H1 (cell line): ENCODE data around the gene NEK2. TPM values are rescaled to one million over a fixed set of nuclear protein-coding genes. Genes with fewer than 3 reads are reported as not detected.

Source experiments
- CTCF ChIA-PET: fragments of 300-600 bp; sonication (Branson Sonifier 250); formaldehyde crosslinking; loops from one replicate; lab custom pipeline; 2021; ENCODE audit not compliant: partially characterized antibody; lab: Charles Lee
- POLR2A ChIA-PET: fragments of 300-600 bp; sonication (Branson Sonifier 250); formaldehyde crosslinking; loops from one replicate; lab custom pipeline; 2021; ENCODE audit warnings: inconsistent platforms; ENCODE audit not compliant: partially characterized antibody; lab: Charles Lee
- DNase-seq, 2 experiments: peaks; one replicate each; pipeline versions ENCODE4 v3.0.0 to v3.0.0-alpha.2; 2010 to 2022; ENCODE audit warnings: low spot score in 2 of 2, low read depth in 1 of 2, mixed read lengths in 1 of 2
- FAIRE-seq: peaks from 2 replicates; lab custom pipeline; 2011; peaks lifted over from hg19 to GRCh38; lab: Jason Lieb, UNC
- H2AFZ ChIP-seq: 2 replicates; pipeline ENCODE4 v1.8.1; 2012; ENCODE audit warnings: low read length, inconsistent platforms
- H2AK5ac ChIP-seq: 2 replicates; pipeline ENCODE4 v1.6.1; 2013; ENCODE audit warnings: low read depth, low read length
- H2BK120ac ChIP-seq: replicated peaks from 2 replicates; pipeline ENCODE3; 2013; ENCODE audit warnings: low read depth, low read length, inconsistent platforms
- H2BK12ac ChIP-seq: 2 replicates; pipeline ENCODE4 v1.6.1; 2013; ENCODE audit warnings: low read depth, low read length
- H2BK15ac ChIP-seq: 2 replicates; pipeline ENCODE4 v1.6.1; 2013; ENCODE audit warnings: low read length
- H2BK20ac ChIP-seq: 2 replicates; pipeline ENCODE4 v1.6.1; 2013; ENCODE audit warnings: low read length
- H2BK5ac ChIP-seq: 2 replicates; pipeline ENCODE4 v1.6.1; 2013; ENCODE audit warnings: low read depth, low read length
- H3K14ac ChIP-seq: 2 replicates; pipeline ENCODE4 v1.6.1; 2013; ENCODE audit warnings: inconsistent platforms; ENCODE audit not compliant: insufficient read length
- H3K18ac ChIP-seq: 2 replicates; pipeline ENCODE4 v1.6.1; 2013; ENCODE audit warnings: low read length; ENCODE audit errors: extremely low read depth
- H3K23ac ChIP-seq: 2 replicates; pipeline ENCODE4 v1.6.1; 2013; ENCODE audit warnings: inconsistent platforms; ENCODE audit not compliant: insufficient read length
- H3K23me2 ChIP-seq: 2 replicates; pipeline ENCODE4 v1.6.1; 2013; ENCODE audit warnings: low read depth, low read length
- H3K27ac ChIP-seq: 2 replicates; pipeline ENCODE4 v1.6.1; 2011; ENCODE audit warnings: low read depth, low read length, inconsistent platforms
- H3K27me3 ChIP-seq, 4 experiments: replicated peaks in 1 of 4; 1 replicate in 1 of 4; 2 replicates in 3 of 4; pipeline versions ENCODE4 v1.6.1 to v1.8.1; 2011 to 2013; ENCODE audit warnings: low read length in 3 of 4, mild to moderate bottlenecking in 3 of 4, inconsistent platforms in 2 of 4, mixed read lengths in 2 of 4, moderate library complexity in 1 of 4; ENCODE audit not compliant: control insufficient read depth in 3 of 4, insufficient read depth in 3 of 4; ENCODE audit errors: extremely low read depth in 1 of 4
- H3K36me3 ChIP-seq, 4 experiments: 2 replicates each; pipeline versions ENCODE4 v1.6.1 to v1.8.1; 2011 to 2013; ENCODE audit warnings: mild to moderate bottlenecking in 4 of 4, low read length in 3 of 4, moderate library complexity in 2 of 4, control low read depth in 1 of 4, inconsistent platforms in 1 of 4; ENCODE audit not compliant: insufficient read depth in 4 of 4, control insufficient read depth in 2 of 4
- H3K4ac ChIP-seq: replicated peaks from 2 replicates; pipeline ENCODE3; 2013; ENCODE audit warnings: low read length, low read depth, mixed read lengths, inconsistent platforms; ENCODE audit not compliant: insufficient read length
- H3K4me1 ChIP-seq, 4 experiments: replicated peaks in 1 of 4; 1 replicate in 1 of 4; 2 replicates in 3 of 4; pipeline versions ENCODE4 v1.6.1 to v1.8.1; 2011 to 2013; ENCODE audit warnings: low read length in 3 of 4, inconsistent platforms in 2 of 4, mixed read lengths in 1 of 4; ENCODE audit not compliant: insufficient read depth in 4 of 4, control insufficient read depth in 3 of 4
- H3K4me2 ChIP-seq, 2 experiments: 2 replicates each; pipeline versions ENCODE4 v1.6.1 to v1.8.1; 2011 to 2013; ENCODE audit warnings: low read depth in 2 of 2, low read length in 2 of 2, control low read depth in 1 of 2, inconsistent platforms in 1 of 2, mild to moderate bottlenecking in 1 of 2; ENCODE audit not compliant: insufficient read depth in 1 of 2
- H3K4me3 ChIP-seq, 4 experiments: fragments of 200-600, 300-600 bp in 1 of 4; sonication (generic), shearing (Covaris generic), sonication (Bioruptor Twin) in 1 of 4; 2 replicates each; pipeline versions ENCODE4 v1.5.1 to v1.8.1; 2011 to 2016; ENCODE audit warnings: low read length in 4 of 4, low read depth in 3 of 4, control low read depth in 2 of 4, inconsistent platforms in 2 of 4, mild to moderate bottlenecking in 2 of 4, mixed read lengths in 1 of 4, moderate library complexity in 1 of 4; ENCODE audit not compliant: insufficient read depth in 2 of 4; ENCODE audit errors: extremely low read depth in 1 of 4
- H3K56ac ChIP-seq: replicated peaks from 2 replicates; pipeline ENCODE3; 2013; ENCODE audit warnings: low read depth, mild to moderate bottlenecking, mixed read lengths, low read length, inconsistent platforms; ENCODE audit not compliant: insufficient read length
- H3K79me1 ChIP-seq: 2 replicates; pipeline ENCODE4 v1.6.1; 2013; ENCODE audit warnings: low read depth, low read length, control low read depth
- H3K79me2 ChIP-seq, 2 experiments: 2 replicates each; pipeline versions ENCODE4 v1.6.1 to v1.8.1; 2012 to 2013; ENCODE audit warnings: low read length in 2 of 2, mild to moderate bottlenecking in 2 of 2, inconsistent platforms in 1 of 2; ENCODE audit not compliant: insufficient read depth in 2 of 2, control insufficient read depth in 1 of 2
- H3K9ac ChIP-seq, 4 experiments: replicated peaks in 1 of 4; 1 replicate in 1 of 4; 2 replicates in 3 of 4; pipeline versions ENCODE4 v1.6.1 to v1.8.1; 2011 to 2013; ENCODE audit warnings: low read depth in 3 of 4, low read length in 3 of 4, control low read depth in 2 of 4, mild to moderate bottlenecking in 2 of 4, moderate library complexity in 2 of 4, inconsistent platforms in 1 of 4; ENCODE audit errors: extremely low read depth in 1 of 4
- H3K9me3 ChIP-seq, 2 experiments: 2 replicates each; pipeline versions ENCODE4 v1.6.1 to v1.8.1; 2012 to 2013; ENCODE audit warnings: mild to moderate bottlenecking in 2 of 2, moderate library complexity in 2 of 2, control low read depth in 1 of 2, inconsistent platforms in 1 of 2, low read depth in 1 of 2, low read length in 1 of 2, mixed read lengths in 1 of 2; ENCODE audit not compliant: insufficient read depth in 2 of 2
- H4K20me1 ChIP-seq, 2 experiments: replicated peaks in 1 of 2; 2 replicates each; pipeline versions ENCODE3 to v1.8.1; 2011 to 2013; ENCODE audit warnings: inconsistent platforms in 2 of 2, low read length in 2 of 2, mild to moderate bottlenecking in 1 of 2; ENCODE audit not compliant: insufficient read depth in 2 of 2, control insufficient read depth in 1 of 2
- H4K5ac ChIP-seq: 2 replicates; pipeline ENCODE4 v1.6.1; 2013; ENCODE audit warnings: low read length, low read depth, mixed read lengths, inconsistent platforms; ENCODE audit not compliant: insufficient read length
- H4K8ac ChIP-seq: 2 replicates; pipeline ENCODE4 v1.8.0; 2013; ENCODE audit warnings: mild to moderate bottlenecking, moderate library complexity, low read length, inconsistent platforms; ENCODE audit not compliant: insufficient read depth; ENCODE audit errors: extremely low read depth
- H4K91ac ChIP-seq: replicated peaks from 2 replicates; pipeline ENCODE3; 2013; ENCODE audit warnings: low read length, mixed read lengths, inconsistent platforms; ENCODE audit not compliant: insufficient read length
- ASH2L ChIP-seq: fragments of 200-600, 300-600 bp; sonication (generic); IDR thresholded peaks from one replicate; pipeline ENCODE4 v1.7.1; 2017; ENCODE audit warnings: low read length
- CBX5 ChIP-seq: fragments of 300-800, 300-1000 bp; sonication (generic); IDR thresholded peaks from 2 replicates; pipeline ENCODE4 v1.7.1; 2016; ENCODE audit warnings: antibody characterized with exemption, low read length, low read depth
- CBX8 ChIP-seq: fragments of 300-800, 300-1000 bp; sonication (generic); IDR thresholded peaks from 2 replicates; pipeline ENCODE4 v1.7.1; 2016; ENCODE audit warnings: low read depth, low read length, borderline replicate concordance
- CEBPB ChIP-seq: IDR thresholded peaks from 2 replicates; pipeline ENCODE4 v1.6.1; 2012; ENCODE audit warnings: low read depth, low read length
- CHD1 ChIP-seq: IDR thresholded peaks from 2 replicates; pipeline ENCODE4 v1.6.1; 2012; ENCODE audit warnings: low read depth, low read length, improper control_type of control experiment
- KDM5A ChIP-seq: fragments of 200-600 bp; IDR thresholded peaks from 2 replicates; pipeline ENCODE4 v1.7.1; 2012; ENCODE audit warnings: mild to moderate bottlenecking, low read length, inconsistent platforms, mixed read lengths
- MAX ChIP-seq: IDR thresholded peaks from 2 replicates; pipeline ENCODE4 v1.6.1; 2012; ENCODE audit warnings: inconsistent platforms
- NRF1 ChIP-seq: IDR thresholded peaks from 2 replicates; pipeline ENCODE4 v1.6.1; 2011; ENCODE audit warnings: mild to moderate bottlenecking, low read depth, low read length, improper control_type of control experiment
- POLR2A ChIP-seq, 2 experiments: IDR thresholded peaks; 1 replicate in 1 of 2; 2 replicates in 1 of 2; pipeline ENCODE4 v1.6.1; 2011; ENCODE audit warnings: low read depth in 2 of 2, low read length in 2 of 2, mild to moderate bottlenecking in 2 of 2; ENCODE audit errors: control extremely low read depth in 1 of 2
- SIN3A ChIP-seq, 2 experiments: IDR thresholded peaks in 1 of 2; conservative IDR thresholded peaks in 1 of 2; 2 replicates each; pipeline ENCODE4 v1.6.1; 2011 to 2012; ENCODE audit warnings: low read length in 2 of 2, improper control_type of control experiment in 1 of 2, low read depth in 1 of 2, mild to moderate bottlenecking in 1 of 2
- SP4 ChIP-seq: IDR thresholded peaks from 2 replicates; pipeline ENCODE4 v1.6.1; 2012; ENCODE audit warnings: low read length, inconsistent platforms
- SUZ12 ChIP-seq: fragments of 200-600 bp; sonication (generic); IDR thresholded peaks from 2 replicates; pipeline ENCODE4 v1.6.1; 2012; ENCODE audit warnings: mild to moderate bottlenecking, inconsistent platforms, low read length, moderate library complexity, mixed read lengths
- TEAD4 ChIP-seq: IDR thresholded peaks from 2 replicates; pipeline ENCODE4 v1.6.1; 2012; ENCODE audit warnings: low read depth, low read length, inconsistent platforms, mixed read lengths
- WGBS, 2 experiments: shearing (Covaris generic) in 1 of 2; methylation state at CpG; one replicate each; pipeline versions ENCODE4 v1.1.6 to v1.1.7; 2013 to 2015; ENCODE audit warnings: low lambda C conversion rate in 2 of 2, mixed read lengths in 2 of 2, inconsistent platforms in 1 of 2, low coverage in 1 of 2, missing lambda C conversion rate in 1 of 2; ENCODE audit not compliant: insufficient replicate concordance in 2 of 2, insufficient coverage in 1 of 2, insufficient read length in 1 of 2; ENCODE audit errors: extremely low coverage in 1 of 2, missing lambda C conversion rate in 1 of 2; 5-methylcytosine and 5-hydroxymethylcytosine counted together
- polyA plus RNA-seq, 7 experiments: library from polyadenylated mRNA; depleted of rRNA in 3 of 7; stranded (reverse) in 5 of 7; unstranded in 2 of 7; fragments of >200 nt in 5 of 7; fragments of 200-250 nt in 2 of 7; gene quantifications; 1 replicate in 5 of 7; 2 replicates in 1 of 7; 4 replicates in 1 of 7; pipeline versions ENCODE4 v1.2.1 to v1.2.3, GENCODE V29; 2011 to 2013; ENCODE audit warnings: missing spikeins in 2 of 7, mixed read lengths in 2 of 7
- total RNA-seq: library from RNA; stranded (reverse); fragmentation: NEBNext Ultra II Directional; extraction: Animal tissue kit (Norgen Biotek cat#: 25700); gene quantifications from 2 replicates; pipeline ENCODE4 v1.2.1, GENCODE V29; 2021

Gene NEK2
- total and polyA plus RNA-seq, 2 of the 8 experiments (the other 6 are each of a cell fraction or from before 2014, with no cell fraction given): 8.4 to 22.9 TPM

GRCh38 chr1:211632117-211632807 lies 43.2 kb downstream of the NEK2 start:
- Histone ChIP-seq H3K9me3 (no peaks in the 10 kb centered on the region), H3K4me1 (peaks cover 0 to 6% (median 1%) of the 10 kb centered on the region in 4 experiments; a peak in 1 of 7 replicates), H2AFZ (no peak overlapping the region; the same call in 1 of the 2 replicates), H3K23me2 (no peaks in the 10 kb centered on the region), H3K18ac (no peak overlapping the region), H3K4ac (no peak overlapping the region), H4K5ac (no peak overlapping the region), H3K4me2 (no peak overlapping the region), H2AK5ac (no peak overlapping the region), H3K36me3 (no peaks in the 10 kb centered on the region), H2BK5ac (no peak overlapping the region), H3K79me1 (no peaks in the 10 kb centered on the region), H2BK20ac (no peak overlapping the region), H3K14ac (no peak overlapping the region), H3K9ac (no peak overlapping the region), H3K56ac (no peak overlapping the region), H4K8ac (no peak overlapping the region), H3K4me3 (no peak overlapping the region), H4K20me1 (no peaks in the 10 kb centered on the region), H3K27me3 (no peaks in the 10 kb centered on the region), H4K91ac (no peak overlapping the region), H2BK12ac (no peak overlapping the region), H3K79me2 (no peaks in the 10 kb centered on the region), H3K23ac (no peak overlapping the region), H2BK15ac (no peak overlapping the region), H2BK120ac (no peak overlapping the region), H3K27ac (no peak overlapping the region)
- CTCF ChIA-PET: interaction anchor here (0.7 to 2.4 kb wide), 8 partner anchors 10 to 162 kb away, joined by 3 to 16 read pairs (median 6); no protein-coding TSS in a partner anchor
- POLR2A ChIA-PET: interaction anchor here (2.3 kb wide), 1 partner anchor 11 kb away, joined by 7 read pairs; no protein-coding TSS in a partner anchor
- DNase-seq: no peak
- no peak for FAIRE-seq
- WGBS, 2 experiments: 91% methylated on average over 16 of the region's 16 CpGs; no CpG with 5 or more reads in 1 of the 2 experiments
- TF ChIP-seq NRF1 (no peak), TEAD4 (no peak), CBX5 (no peak), ASH2L (no peak), CBX8 (no peak), CHD1 (no peak), POLR2A (IDR thresholded peaks at IDR 0.05; ENCODE audit: control extremely low read depth in 1 of 2, low read depth in 2 of 2, low read length in 2 of 2) (no peak), SIN3A (conservative IDR thresholded peaks at IDR 0.05 in 1 of 2, IDR thresholded peaks at IDR 0.05 in 1 of 2; ENCODE audit: low read depth in 1 of 2, low read length in 2 of 2) (no peak), SP4 (no peak), CEBPB (no peak), MAX (no peak), SUZ12 (no peak), KDM5A (no peak)
